HUES48 (cell line): ENCODE results near the gene SESTD1.
"Not testable (repeated sequence)": the region's sequence is repeated elsewhere in the genome, so short reads cannot be mapped to it uniquely, and the experiment has no call there.

Source experiments
- H3K27ac ChIP-seq: one replicate; pipeline ENCODE4 v1.7.0; 2013; ENCODE audit warnings: low read depth, low read length, inconsistent platforms
- H3K27me3 ChIP-seq: 2 replicates; pipeline ENCODE4 v1.6.1; 2013; ENCODE audit warnings: mild to moderate bottlenecking, low read length; ENCODE audit not compliant: control insufficient read depth, insufficient read depth
- H3K36me3 ChIP-seq: 2 replicates; pipeline ENCODE4 v1.6.1; 2013; ENCODE audit warnings: low read length; ENCODE audit not compliant: control insufficient read depth, insufficient read depth
- H3K4me1 ChIP-seq: 2 replicates; pipeline ENCODE4 v1.6.1; 2013; ENCODE audit warnings: mild to moderate bottlenecking, low read length; ENCODE audit not compliant: control insufficient read depth, insufficient read depth
- H3K4me3 ChIP-seq: 2 replicates; pipeline ENCODE4 v1.5.1; 2013; ENCODE audit warnings: mild to moderate bottlenecking, low read depth, low read length
- H3K9ac ChIP-seq: 2 replicates; pipeline ENCODE4 v1.6.1; 2013; ENCODE audit warnings: mild to moderate bottlenecking, low read depth, low read length, moderate library complexity
- H3K9me3 ChIP-seq: 2 replicates; pipeline ENCODE4 v1.6.1; 2013; ENCODE audit warnings: low read length; ENCODE audit not compliant: control insufficient read depth, insufficient read depth

Gene SESTD1

DNA sequence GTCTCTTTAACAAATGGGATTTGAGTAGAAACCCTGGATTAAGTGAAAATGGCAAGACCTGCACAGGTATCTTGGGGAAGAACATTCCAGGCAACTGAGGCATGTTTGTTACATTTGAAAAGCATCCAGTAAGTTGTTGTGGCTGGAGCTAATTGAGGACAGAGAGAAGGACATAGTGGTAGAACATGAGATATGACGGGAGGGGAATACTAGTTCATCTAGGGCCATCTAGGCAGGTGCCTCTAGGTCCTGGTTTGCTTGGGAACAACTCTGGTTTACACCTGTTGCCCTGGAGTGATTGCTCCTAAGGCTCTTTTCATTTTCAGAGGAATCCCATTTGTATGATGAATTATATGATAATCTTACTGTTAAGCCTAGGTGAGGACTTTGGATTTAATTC, 194.9 kb downstream of the SESTD1 start:
- Histone ChIP-seq H3K27ac (no peak overlapping the region), H3K9me3 (peaks cover 11% of the 10 kb centered on the region), H3K9ac (no peak overlapping the region), H3K4me3 (no peak overlapping the region), H3K27me3 (no peaks in the 10 kb centered on the region), H3K4me1 (no peaks in the 10 kb centered on the region), H3K36me3 (no peaks in the 10 kb centered on the region)

DNA sequence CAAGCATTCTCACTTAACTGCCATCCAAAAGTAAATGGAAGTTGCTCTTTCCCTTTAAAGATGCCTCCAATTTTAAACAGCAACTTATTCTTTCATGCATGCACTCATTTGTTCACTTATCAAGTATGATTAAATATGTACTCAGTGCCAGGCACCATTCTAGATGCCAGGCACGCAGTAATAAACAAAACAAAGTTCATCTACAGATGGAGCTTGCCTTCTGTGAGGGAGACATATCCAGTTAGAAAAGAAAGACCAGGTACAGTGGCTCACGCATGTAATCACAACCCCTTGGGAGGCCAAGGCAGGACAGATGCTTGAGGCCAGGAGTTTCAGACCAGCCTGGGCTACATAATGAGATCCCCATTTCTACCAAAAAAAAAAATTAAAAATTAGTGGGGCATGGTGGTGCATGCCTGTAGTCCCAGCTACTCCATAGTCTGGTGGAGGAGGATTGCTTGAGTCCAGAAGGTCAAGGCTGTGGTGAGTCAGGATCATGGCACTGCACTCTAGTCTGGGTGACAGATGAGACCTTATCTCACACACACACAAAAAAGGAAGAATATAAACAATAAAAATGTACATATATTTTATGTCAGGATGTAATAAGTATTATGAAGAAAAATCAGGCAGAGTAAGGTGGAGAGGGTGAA, 195.5 kb downstream of the SESTD1 start:
- no peak overlapping the region for H3K4me3 ChIP-seq
- H3K36me3 ChIP-seq = no peaks in the 10 kb centered on the region
- no peaks in the 10 kb centered on the region for H3K27me3 ChIP-seq
- H3K27ac ChIP-seq = no peak overlapping the region
- H3K4me1 ChIP-seq = no peaks in the 10 kb centered on the region
- H3K9ac ChIP-seq = no peak overlapping the region
- peaks cover 11% of the 10 kb centered on the region for H3K9me3 ChIP-seq

DNA sequence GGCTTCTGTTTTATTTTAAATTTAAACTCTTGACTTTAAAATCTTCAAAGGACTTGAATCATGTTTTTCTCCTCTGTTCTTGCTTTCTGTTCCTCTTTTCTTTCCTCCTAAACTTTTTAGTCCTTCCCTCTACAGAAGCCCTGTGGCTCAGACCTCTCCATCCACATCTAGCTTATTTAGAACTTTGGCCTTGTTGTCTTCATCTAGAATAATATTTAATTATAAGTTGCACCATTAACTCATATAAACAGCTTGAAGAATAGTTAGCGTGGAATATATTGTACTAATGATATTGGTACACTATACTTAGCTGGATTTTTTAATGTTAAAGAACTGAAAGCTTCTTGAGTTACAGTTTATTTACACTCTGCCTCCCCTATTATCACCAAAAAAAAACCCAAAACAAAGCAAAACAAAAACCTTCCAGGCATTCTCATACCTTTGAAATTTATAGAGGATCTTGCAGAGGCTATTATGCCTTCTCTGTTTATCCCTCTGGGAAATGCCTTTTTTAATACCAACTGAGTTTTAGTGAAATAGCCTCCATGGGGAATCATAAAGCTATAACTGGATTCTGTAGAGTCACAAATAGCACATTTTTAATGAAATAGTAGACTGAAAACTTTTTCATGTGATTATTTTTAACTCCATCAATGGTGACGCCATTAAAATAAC, 205.5 kb downstream of the SESTD1 start:
- H3K27ac ChIP-seq = peak overlapping the region; percentile 36
- H3K36me3 ChIP-seq = no peaks in the 10 kb centered on the region
- H3K9ac ChIP-seq = no peak overlapping the region; the same call in 1 of the 2 replicates

DNA sequence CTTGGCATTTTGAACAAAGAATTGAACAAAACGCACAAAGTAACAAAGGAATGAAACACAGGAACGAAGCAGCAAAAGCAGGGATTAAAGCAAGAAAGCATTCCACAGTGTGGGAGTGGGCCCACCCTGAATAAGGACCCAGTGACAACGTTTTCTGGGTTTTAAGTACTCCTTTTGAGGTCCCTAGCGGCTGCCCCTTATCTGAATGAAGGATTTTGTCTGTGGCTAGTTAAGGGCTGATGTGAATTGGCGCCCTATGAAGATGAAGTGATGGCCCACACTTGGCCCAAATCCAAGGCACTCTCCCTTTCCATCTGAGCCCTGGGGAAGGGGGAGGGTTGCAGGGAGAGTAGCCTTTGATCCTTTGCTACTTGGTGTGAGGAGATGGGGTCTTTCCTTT, 206.9 kb downstream of the SESTD1 start:
- Histone ChIP-seq H3K27ac (peak overlapping the region; percentile 30), H3K4me3 (no peak overlapping the region)

More for the DNA sequence above, 205.5 kb downstream of the SESTD1 start:
- Histone ChIP-seq H3K27me3 (no peaks in the 10 kb centered on the region), H3K4me3 (no peak overlapping the region; the same call in 1 of the 2 replicates), H3K4me1 (peaks cover 23% of the 10 kb centered on the region), H3K9me3 (no peaks in the 10 kb centered on the region)

DNA sequence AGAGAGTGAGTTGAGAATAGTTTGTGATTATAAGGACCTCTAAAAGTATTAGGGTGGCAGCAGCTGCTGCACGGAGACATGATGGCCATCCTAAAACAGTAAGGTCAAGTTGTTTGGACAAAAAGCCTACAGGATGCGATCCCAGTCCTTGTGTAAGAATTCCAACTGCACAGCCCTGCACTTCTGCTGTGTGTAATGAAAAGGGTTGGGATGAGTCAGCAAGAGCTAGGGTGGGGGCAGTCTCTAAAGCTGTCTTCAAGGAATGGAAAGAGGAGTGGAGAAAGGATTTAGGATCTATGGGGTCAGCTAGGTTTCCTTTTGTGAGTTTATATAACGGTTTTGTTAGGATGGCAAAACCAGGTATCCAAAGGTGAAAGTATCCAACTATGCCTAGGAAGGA, 211.1 kb downstream of the SESTD1 start:
- not testable (repeated sequence) for H3K27ac ChIP-seq, H3K9me3 ChIP-seq, H3K36me3 ChIP-seq, H3K9ac ChIP-seq, H3K4me3 ChIP-seq, H3K27me3 ChIP-seq
- peaks cover 43% of the 10 kb centered on the region for H3K4me1 ChIP-seq

More for the DNA sequence above, 206.9 kb downstream of the SESTD1 start:
- H3K9ac ChIP-seq = no peak overlapping the region
- H3K36me3 ChIP-seq = no peaks in the 10 kb centered on the region
- H3K27me3 ChIP-seq = no peaks in the 10 kb centered on the region
- peaks cover 23% of the 10 kb centered on the region for H3K4me1 ChIP-seq
- H3K9me3 ChIP-seq = no peaks in the 10 kb centered on the region
